HCT116 (cell line): ENCODE measurements around the gene CDK14. TPM values are rescaled to one million over a fixed set of nuclear protein-coding genes. Genes with fewer than 3 reads are reported as not detected.

Source experiments
- ATAC-seq: fragments of 200-7000 bp; cut with Tn5 transposase; 2 replicates; pipeline ENCODE4 v1.9.1; 2020; ENCODE audit warnings: mild to moderate bottlenecking, moderate library complexity
- BruUV-seq: library from RNA; stranded (reverse); fragments of 400-500 nt; replicated peaks from 2 replicates; lab custom pipeline; 2021; lab: Mats Ljungman, UMichigan
- CTCF ChIA-PET: fragments of 300-600 bp; sonication (Branson Sonifier 250); formaldehyde crosslinking; loops from one replicate; lab custom pipeline; 2021; ENCODE audit warnings: antibody characterized with exemption; lab: Charles Lee
- POLR2A ChIA-PET: fragments of 300-600, 350-600 bp; sonication (Branson Sonifier 250); formaldehyde crosslinking; loops from one replicate; lab custom pipeline; 2021; ENCODE audit warnings: antibody characterized with exemption; lab: Charles Lee
- RAD21 ChIA-PET, 2 experiments: fragments of 300-600 bp; sonication (Branson Sonifier 250); formaldehyde crosslinking; loops; one replicate each; lab custom pipeline; 2023; ENCODE audit warnings: low total read pairs in 2 of 2; ENCODE audit not compliant: uncharacterized antibody in 2 of 2, unreplicated experiment in 2 of 2, low non-redundant PET in 1 of 2; lab: Charles Lee
- DNase-seq: peaks from one replicate; pipeline ENCODE4 v3.0.0-alpha.2; 2010; ENCODE audit warnings: low read depth, low spot score
- H2AFZ ChIP-seq: fragments of 200-600 bp; shearing (Covaris generic), sonication (generic); 2 replicates; pipeline ENCODE4 v1.6.1; 2017; ENCODE audit warnings: low read depth, mixed run types, mixed read lengths, antibody characterized with exemption, low read length; ENCODE audit not compliant: poor library complexity, severe bottlenecking
- H3K27ac ChIP-seq: 2 replicates; pipeline ENCODE4 v1.5.1; 2012; ENCODE audit warnings: low read depth, low read length
- H3K27me3 ChIP-seq: fragments of 200-600 bp; sonication (generic); 2 replicates; pipeline ENCODE4 v1.6.1; 2016; ENCODE audit warnings: mixed run types, low read length, mixed read lengths; ENCODE audit not compliant: insufficient read depth
- H3K36me3 ChIP-seq, 2 experiments: fragments of 200-500 bp in 1 of 2; fragments of 200-600 bp in 1 of 2; sonication (Bioruptor generic) in 1 of 2; sonication (generic) in 1 of 2; 2 replicates each; pipeline versions ENCODE4 v1.5.1 to v1.6.1; 2014 to 2016; ENCODE audit warnings: low read length in 2 of 2, inconsistent platforms in 1 of 2, mixed read lengths in 1 of 2, mixed run types in 1 of 2; ENCODE audit not compliant: insufficient read depth in 2 of 2, control insufficient read depth in 1 of 2
- H3K4me1 ChIP-seq, 2 experiments: fragments of 200-600 bp in 1 of 2; sonication (generic) in 1 of 2; 2 replicates each; pipeline versions ENCODE4 v1.5.1 to v1.6.1; 2012 to 2017; ENCODE audit warnings: low read length in 2 of 2, inconsistent platforms in 1 of 2, mild to moderate bottlenecking in 1 of 2, mixed read lengths in 1 of 2, mixed run types in 1 of 2, moderate library complexity in 1 of 2; ENCODE audit not compliant: insufficient read depth in 2 of 2, control insufficient read depth in 1 of 2
- H3K4me2 ChIP-seq: fragments of 200-600 bp; sonication (generic); 2 replicates; pipeline ENCODE4 v1.6.1; 2017; ENCODE audit warnings: mixed run types, low read length, mixed read lengths
- H3K4me3 ChIP-seq, 2 experiments: fragments of 200-600 bp in 1 of 2; sonication (generic) in 1 of 2; replicated peaks in 1 of 2; 2 replicates each; pipeline ENCODE4 v1.5.1; 2011 to 2016; ENCODE audit warnings: low read length in 2 of 2, control low read depth in 1 of 2, low read depth in 1 of 2, mild to moderate bottlenecking in 1 of 2, mixed read lengths in 1 of 2, mixed run types in 1 of 2
- H3K79me2 ChIP-seq: fragments of 200-600 bp; sonication (generic); 2 replicates; pipeline ENCODE4 v1.6.1; 2017; ENCODE audit warnings: mild to moderate bottlenecking, mixed run types, low read length, moderate library complexity, mixed read lengths; ENCODE audit not compliant: insufficient read depth
- H3K9ac ChIP-seq: fragments of 200-600 bp; sonication (generic); 2 replicates; pipeline ENCODE4 v1.6.1; 2016; ENCODE audit warnings: low read length, mixed read lengths
- H3K9me2 ChIP-seq: fragments of 200-600 bp; sonication (generic), shearing (Covaris generic); 2 replicates; pipeline ENCODE4 v1.6.1; 2017; ENCODE audit warnings: mixed run types, mild to moderate bottlenecking, moderate library complexity; ENCODE audit not compliant: insufficient read depth
- H3K9me3 ChIP-seq, 2 experiments: fragments of 200-500 bp in 1 of 2; fragments of 200-600 bp in 1 of 2; sonication (Bioruptor generic) in 1 of 2; sonication (generic) in 1 of 2; 2 replicates each; pipeline ENCODE4 v1.6.1; 2014 to 2017; ENCODE audit warnings: low read length in 2 of 2, mixed read lengths in 2 of 2, inconsistent platforms in 1 of 2, low read depth in 1 of 2, mild to moderate bottlenecking in 1 of 2, mixed run types in 1 of 2, moderate library complexity in 1 of 2; ENCODE audit not compliant: control insufficient read depth in 1 of 2, insufficient read depth in 1 of 2
- H4K20me1 ChIP-seq: fragments of 200-600 bp; sonication (generic), shearing (Covaris generic); 2 replicates; pipeline ENCODE4 v1.6.1; 2017; ENCODE audit warnings: mixed run types, mild to moderate bottlenecking, moderate library complexity; ENCODE audit not compliant: insufficient read depth
- EZH2phosphoT487 ChIP-seq: fragments of 200-600 bp; IDR thresholded peaks from 2 replicates; pipeline ENCODE4 v1.6.1; 2018; ENCODE audit warnings: antibody characterized with exemption, borderline replicate concordance
- FOSL1 ChIP-seq: IDR thresholded peaks from 2 replicates; pipeline ENCODE4 v1.6.1; 2012; ENCODE audit warnings: low read depth
- JUND ChIP-seq: IDR thresholded peaks from 2 replicates; pipeline ENCODE4 v1.6.1; 2012
- POLR2A ChIP-seq: IDR thresholded peaks from 2 replicates; pipeline ENCODE4 v1.7.0; 2011; ENCODE audit warnings: borderline replicate concordance; ENCODE audit not compliant: insufficient read depth, insufficient read length; ENCODE audit errors: extremely low read depth
- POLR2AphosphoS5 ChIP-seq: IDR thresholded peaks from 2 replicates; pipeline ENCODE4 v1.6.1; 2011; ENCODE audit warnings: mild to moderate bottlenecking, low read depth, low read length, moderate library complexity
- SP1 ChIP-seq: IDR thresholded peaks from 2 replicates; pipeline ENCODE4 v1.6.1; 2012; ENCODE audit warnings: low read depth
- SRF ChIP-seq: IDR thresholded peaks from 2 replicates; pipeline ENCODE4 v1.6.1; 2012; ENCODE audit warnings: low read depth
- TCF7L2 ChIP-seq: IDR thresholded peaks from 2 replicates; pipeline ENCODE4 v1.7.0; 2011; ENCODE audit warnings: borderline replicate concordance, inconsistent platforms; ENCODE audit not compliant: insufficient read depth, insufficient read length; ENCODE audit errors: extremely low read depth
- YY1 ChIP-seq: IDR thresholded peaks from 2 replicates; pipeline ENCODE4 v1.6.1; 2011; ENCODE audit warnings: low read length, low read depth, moderate library complexity, mild to moderate bottlenecking; ENCODE audit not compliant: insufficient replicate concordance; ENCODE audit errors: extremely low read depth
- ZNF274 ChIP-seq: fragments of 200-500 bp; sonication (Bioruptor generic); IDR thresholded peaks from 2 replicates; pipeline ENCODE4 v1.6.1; 2014; ENCODE audit warnings: mild to moderate bottlenecking, low read depth, low read length, inconsistent platforms
- intact Hi-C: fragments of 100-400 bp; cut with micrococcal nuclease; formaldehyde crosslinking; loops from 2 replicates; pipeline ENCODE4 v1.10.0; 2022
- total RNA-seq: library from RNA; stranded (reverse); gene quantifications from one replicate; pipeline ENCODE4 v1.2.1, GENCODE V29; 2021; ENCODE audit not compliant: unreplicated experiment
- TF ChIP-seq, protein P1 (sequence below): IDR thresholded peaks from 2 replicates; pipeline ENCODE4 v1.6.1; 2012
- TF ChIP-seq, protein P2 (sequence below), 3 experiments: fragments of 200-600 bp in 1 of 3; sonication (generic) in 1 of 3; IDR thresholded peaks in 2 of 3; conservative IDR thresholded peaks in 1 of 3; 2 replicates each; pipeline ENCODE4 v1.5.1; 2012 to 2017; ENCODE audit warnings: low read depth in 2 of 3, low read length in 2 of 3, antibody characterized with exemption in 1 of 3, borderline replicate concordance in 1 of 3, control low read depth in 1 of 3, mild to moderate bottlenecking in 1 of 3, mixed read lengths in 1 of 3, mixed run types in 1 of 3, moderate library complexity in 1 of 3; ENCODE audit not compliant: insufficient read depth in 1 of 3

The CDK14 gene
- total RNA-seq, 1 experiment from 2014 or later, result 10.2 TPM

DNA sequence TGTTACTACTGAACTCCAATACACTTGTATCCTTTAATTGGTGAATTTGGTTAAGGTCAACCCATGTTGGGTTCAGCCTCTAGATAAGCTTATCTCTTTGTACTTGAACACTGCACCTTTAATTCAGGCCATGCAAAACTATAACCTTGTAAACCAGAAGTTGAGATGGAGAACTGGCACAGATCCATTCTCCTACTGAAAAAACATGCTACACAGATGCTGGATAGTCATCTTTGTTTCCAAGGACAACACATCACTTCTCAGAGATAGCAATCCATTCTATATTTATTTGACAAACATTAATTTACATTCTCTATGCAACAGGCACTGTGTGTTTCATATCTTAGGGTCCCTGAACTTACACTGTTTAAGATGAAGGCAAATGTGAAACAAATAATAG lies 2.9 kb upstream of the CDK14 start:
- RAD21 ChIA-PET, result no interaction called here
- DNase-seq (no peak), ATAC-seq (no peak)
- POLR2A ChIA-PET, result no interaction called here
- Histone ChIP-seq H4K20me1 (no peaks in the 10 kb centered on the region), H3K36me3 (no peaks in the 10 kb centered on the region), H2AFZ (no peak overlapping the region), H3K79me2 (no peaks in the 10 kb centered on the region), H3K9me2 (no peaks in the 10 kb centered on the region), H3K27me3 (no peaks in the 10 kb centered on the region), H3K9ac (no peak overlapping the region), H3K9me3 (no peaks in the 10 kb centered on the region), H3K4me2 (no peak overlapping the region), H3K4me3 (no peak overlapping the region), H3K27ac (no peak overlapping the region), H3K4me1 (peaks cover 9 to 17% of the 10 kb centered on the region in 2 experiments; a peak in 3 of 4 replicates)
- CTCF ChIA-PET, result no interaction called here
- no TSS peak for BruUV-seq
- intact Hi-C loops, result no loop called here
- TF ChIP-seq POLR2AphosphoS5, result no peak
- TF ChIP-seq, protein P1, sequence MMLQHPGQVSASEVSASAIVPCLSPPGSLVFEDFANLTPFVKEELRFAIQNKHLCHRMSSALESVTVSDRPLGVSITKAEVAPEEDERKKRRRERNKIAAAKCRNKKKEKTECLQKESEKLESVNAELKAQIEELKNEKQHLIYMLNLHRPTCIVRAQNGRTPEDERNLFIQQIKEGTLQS, result no peak
- TF ChIP-seq FOSL1, result no peak
- no peak for TF ChIP-seq YY1
- no peak for TF ChIP-seq POLR2A
- TF ChIP-seq EZH2phosphoT487, result no peak
- TF ChIP-seq, protein P2, sequence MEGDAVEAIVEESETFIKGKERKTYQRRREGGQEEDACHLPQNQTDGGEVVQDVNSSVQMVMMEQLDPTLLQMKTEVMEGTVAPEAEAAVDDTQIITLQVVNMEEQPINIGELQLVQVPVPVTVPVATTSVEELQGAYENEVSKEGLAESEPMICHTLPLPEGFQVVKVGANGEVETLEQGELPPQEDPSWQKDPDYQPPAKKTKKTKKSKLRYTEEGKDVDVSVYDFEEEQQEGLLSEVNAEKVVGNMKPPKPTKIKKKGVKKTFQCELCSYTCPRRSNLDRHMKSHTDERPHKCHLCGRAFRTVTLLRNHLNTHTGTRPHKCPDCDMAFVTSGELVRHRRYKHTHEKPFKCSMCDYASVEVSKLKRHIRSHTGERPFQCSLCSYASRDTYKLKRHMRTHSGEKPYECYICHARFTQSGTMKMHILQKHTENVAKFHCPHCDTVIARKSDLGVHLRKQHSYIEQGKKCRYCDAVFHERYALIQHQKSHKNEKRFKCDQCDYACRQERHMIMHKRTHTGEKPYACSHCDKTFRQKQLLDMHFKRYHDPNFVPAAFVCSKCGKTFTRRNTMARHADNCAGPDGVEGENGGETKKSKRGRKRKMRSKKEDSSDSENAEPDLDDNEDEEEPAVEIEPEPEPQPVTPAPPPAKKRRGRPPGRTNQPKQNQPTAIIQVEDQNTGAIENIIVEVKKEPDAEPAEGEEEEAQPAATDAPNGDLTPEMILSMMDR (IDR thresholded peaks at IDR 0.05 in 2 of 3, conservative IDR thresholded peaks at IDR 0.05 in 1 of 3; ENCODE audit: borderline replicate concordance in 1 of 3, insufficient read depth in 1 of 3, low read depth in 2 of 3, low read length in 2 of 3), result no peak
- no peak for TF ChIP-seq SP1
- no peak for TF ChIP-seq SRF
- TF ChIP-seq TCF7L2, result no peak
- no peak for TF ChIP-seq JUND
- no peak for TF ChIP-seq ZNF274
